ENCODE data around the gene DDOST.

DDOST gene

GRCh38 chr1:20684050-20684620, 23.0 kb upstream of the DDOST start:
- Histone ChIP-seq H3K27me3 (no peaks in the 10 kb centered on the region), H3K36me3 (no peaks in the 10 kb centered on the region), H3K4me3 (ENCODE audit: low read depth in 1 of 2, low read length in 1 of 2) (no peak overlapping the region), H3K27ac (no peak overlapping the region), H3K9me3 (no peaks in the 10 kb centered on the region), H3K4me1 (ENCODE audit: control insufficient read depth in 1 of 2, insufficient read depth in 1 of 2, low read depth in 1 of 2, low read length in 1 of 2) (no peaks in the 10 kb centered on the region)
- TF ChIP-seq CTCF (IDR thresholded peaks at IDR 0.05), result no peak

DNA sequence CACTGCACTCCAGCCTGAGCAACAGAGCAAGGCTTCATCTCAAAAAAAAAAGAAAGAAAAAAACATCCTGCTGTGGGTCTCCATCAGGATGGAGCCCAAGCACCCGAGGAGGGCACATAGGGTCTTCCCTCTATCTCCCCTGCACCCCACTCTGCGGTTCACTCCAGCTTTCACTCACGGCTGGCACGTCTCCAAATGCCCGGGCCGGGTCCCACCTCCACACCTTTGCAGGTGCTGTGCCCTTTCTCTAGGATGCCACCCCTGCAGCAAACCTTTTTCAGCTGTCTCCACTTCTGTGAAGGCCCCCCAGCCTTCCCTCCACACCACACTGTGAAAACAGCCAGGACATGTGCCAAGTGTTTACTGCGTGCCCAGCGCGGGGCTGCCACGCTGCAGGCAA, 22.4 kb upstream of the DDOST start:
- no peaks in the 10 kb centered on the region for H3K36me3 ChIP-seq
- H3K27ac ChIP-seq, result no peak overlapping the region
- H3K4me1 ChIP-seq (ENCODE audit: control insufficient read depth in 1 of 2, insufficient read depth in 1 of 2, low read depth in 1 of 2, low read length in 1 of 2), result no peaks in the 10 kb centered on the region
- no peak overlapping the region for H3K4me3 ChIP-seq (ENCODE audit: low read depth in 1 of 2, low read length in 1 of 2)
- no peak for TF ChIP-seq CTCF (IDR thresholded peaks at IDR 0.05)
- no peaks in the 10 kb centered on the region for H3K9me3 ChIP-seq
- H3K27me3 ChIP-seq, result no peaks in the 10 kb centered on the region

DNA sequence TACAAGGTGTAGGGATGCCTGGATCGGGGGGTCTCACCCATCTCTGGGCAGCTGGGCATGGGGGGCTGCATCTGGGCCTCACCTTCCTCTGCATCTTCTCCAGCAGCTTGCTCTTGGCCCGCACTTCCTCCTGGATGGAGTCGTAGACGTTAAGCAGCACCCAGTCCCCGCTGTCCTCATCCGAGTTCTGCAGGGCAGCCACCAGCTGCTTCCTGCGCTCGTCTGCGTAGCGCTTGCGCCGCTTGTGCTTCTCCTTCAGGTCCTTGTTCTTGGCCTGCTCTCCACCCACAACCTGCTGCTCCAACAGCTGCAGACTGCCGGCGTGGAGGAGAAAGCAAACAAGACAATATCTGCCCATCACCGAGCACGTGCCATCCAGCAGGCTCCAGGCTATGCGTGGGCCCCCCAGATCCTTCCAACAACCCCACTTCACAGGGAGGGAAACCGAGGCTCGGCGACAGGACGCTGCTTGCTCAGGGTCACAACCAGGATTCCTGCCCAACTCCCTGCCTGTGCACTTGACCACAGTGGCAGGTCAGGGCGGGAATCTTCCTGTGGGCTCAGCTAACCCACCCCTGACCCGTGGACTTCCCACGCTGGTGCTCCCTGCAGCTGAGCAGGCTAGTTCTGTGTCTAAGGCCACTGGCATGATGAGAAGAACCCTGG, 21.5 kb upstream of the DDOST start:
- no peak overlapping the region for H3K4me3 ChIP-seq (ENCODE audit: low read depth in 1 of 2, low read length in 1 of 2)
- no peak for TF ChIP-seq CTCF (IDR thresholded peaks at IDR 0.05)

DNA sequence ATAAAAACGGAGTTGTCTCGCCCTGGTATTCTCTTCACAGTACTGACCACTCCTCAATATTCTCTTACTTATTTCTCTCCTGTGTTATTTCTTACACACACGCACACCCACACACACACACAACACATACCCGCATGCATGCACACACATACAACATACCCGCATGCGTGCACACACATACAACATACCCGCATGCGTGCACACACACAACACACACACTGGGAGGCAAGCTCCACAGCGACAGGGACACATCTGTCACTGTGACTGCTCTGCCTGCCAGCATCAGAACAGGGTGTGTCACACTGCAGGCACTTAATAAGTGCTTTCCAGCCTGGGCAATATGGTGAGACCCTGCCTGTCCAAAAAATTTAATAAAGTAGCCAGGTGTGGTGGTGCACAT, 20.8 kb upstream of the DDOST start:
- Histone ChIP-seq H3K36me3 (no peaks in the 10 kb centered on the region), H3K9me3 (no peaks in the 10 kb centered on the region), H3K4me1 (ENCODE audit: control insufficient read depth in 1 of 2, insufficient read depth in 1 of 2, low read depth in 1 of 2, low read length in 1 of 2) (no peaks in the 10 kb centered on the region), H3K27me3 (no peaks in the 10 kb centered on the region), H3K4me3 (ENCODE audit: low read depth in 1 of 2, low read length in 1 of 2) (no peak overlapping the region), H3K27ac (no peak overlapping the region)
- no peak for TF ChIP-seq CTCF (IDR thresholded peaks at IDR 0.05)

More for the DNA sequence above, 21.5 kb upstream of the DDOST start:
- Histone ChIP-seq H3K9me3 (no peaks in the 10 kb centered on the region), H3K27me3 (no peaks in the 10 kb centered on the region), H3K36me3 (no peaks in the 10 kb centered on the region), H3K4me1 (ENCODE audit: control insufficient read depth in 1 of 2, insufficient read depth in 1 of 2, low read depth in 1 of 2, low read length in 1 of 2) (no peaks in the 10 kb centered on the region), H3K27ac (no peak overlapping the region)

DNA sequence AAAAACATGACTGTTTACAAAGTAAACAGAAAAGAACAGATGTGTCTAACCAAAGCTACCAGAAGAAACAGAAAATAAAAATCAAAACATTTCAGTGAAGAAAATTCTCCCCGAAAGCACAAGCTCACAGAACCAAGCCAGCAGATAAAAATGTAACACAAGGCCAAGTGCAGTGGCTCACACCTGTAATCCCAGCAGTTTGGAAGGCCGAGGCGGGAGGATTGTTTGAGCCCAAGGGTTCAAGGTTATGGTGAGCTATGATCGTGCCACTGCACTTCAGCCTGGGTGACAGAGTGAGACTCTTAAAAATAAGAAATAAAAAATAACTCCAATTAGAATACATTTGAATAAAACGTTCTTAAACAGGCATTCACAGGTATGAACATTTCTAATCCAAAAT, 19.1 kb upstream of the DDOST start:
- Histone ChIP-seq H3K4me1 (ENCODE audit: control insufficient read depth in 1 of 2, insufficient read depth in 1 of 2, low read depth in 1 of 2, low read length in 1 of 2) (no peaks in the 10 kb centered on the region), H3K27ac (no peak overlapping the region), H3K9me3 (no peaks in the 10 kb centered on the region), H3K27me3 (no peaks in the 10 kb centered on the region), H3K36me3 (no peaks in the 10 kb centered on the region), H3K4me3 (ENCODE audit: low read depth in 1 of 2, low read length in 1 of 2) (no peak overlapping the region)
- TF ChIP-seq CTCF (IDR thresholded peaks at IDR 0.05), result no peak

Data from neutrophil (primary cell).